HTR-8/SVneo (cell line): Measurements from ENCODE around the gene RALY.

Experiments
- DNase-seq: peaks from one replicate; pipeline ENCODE4 v3.0.0; 2011; ENCODE audit warnings: low spot score, mixed read lengths; ENCODE audit not compliant: insufficient read length
- FAIRE-seq: peaks from 2 replicates; lab custom pipeline; 2011; peaks lifted over from hg19 to GRCh38; lab: Jason Lieb, UNC

RALY gene

DNA sequence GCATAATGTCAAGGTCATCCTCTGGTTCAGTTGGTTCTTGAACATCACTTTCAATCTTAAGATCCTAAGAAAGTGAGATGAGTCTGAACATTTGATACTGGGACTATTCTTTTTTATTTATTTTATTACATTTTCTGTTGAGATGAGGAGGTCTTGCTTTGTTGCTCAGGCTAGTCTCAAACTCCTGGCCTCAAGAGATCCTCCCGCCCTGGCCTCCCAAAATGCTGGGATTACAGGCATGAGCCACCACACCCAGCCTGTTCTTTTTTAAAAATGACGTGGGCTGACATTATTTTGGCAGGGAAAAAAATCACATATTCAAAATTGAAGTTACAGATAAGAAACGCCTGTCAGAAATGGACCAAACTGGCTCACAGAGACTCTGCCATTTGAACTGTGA, 104.9 kb downstream of the RALY start:
- no peak for DNase-seq

GRCh38 chr20:34099675-34100074, 106.0 kb downstream of the RALY start:
- DNase-seq (no peak), FAIRE-seq (no peak)

More for the DNA sequence above, 104.9 kb downstream of the RALY start:
- FAIRE-seq, result no peak

DNA sequence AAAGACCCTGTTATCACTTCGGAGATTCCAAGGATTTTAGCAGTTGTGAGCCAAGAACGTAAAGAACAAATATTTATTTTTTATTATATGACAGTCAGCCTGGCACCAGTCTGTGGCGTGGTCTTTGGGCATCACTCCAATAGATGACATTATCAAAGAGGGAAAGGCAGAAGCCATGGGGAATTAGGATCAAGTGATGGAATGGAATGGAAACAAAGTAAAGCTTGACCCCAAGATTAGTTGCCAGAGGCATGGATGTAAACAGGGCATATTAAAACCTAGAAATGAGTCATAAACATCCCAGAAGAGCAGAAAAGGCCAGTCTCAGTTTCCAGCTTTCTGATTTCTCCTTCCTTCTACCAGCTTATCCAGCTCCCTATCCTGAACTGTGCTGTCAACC, 106.9 kb downstream of the RALY start:
- DNase-seq (no peak), FAIRE-seq (no peak)

DNA sequence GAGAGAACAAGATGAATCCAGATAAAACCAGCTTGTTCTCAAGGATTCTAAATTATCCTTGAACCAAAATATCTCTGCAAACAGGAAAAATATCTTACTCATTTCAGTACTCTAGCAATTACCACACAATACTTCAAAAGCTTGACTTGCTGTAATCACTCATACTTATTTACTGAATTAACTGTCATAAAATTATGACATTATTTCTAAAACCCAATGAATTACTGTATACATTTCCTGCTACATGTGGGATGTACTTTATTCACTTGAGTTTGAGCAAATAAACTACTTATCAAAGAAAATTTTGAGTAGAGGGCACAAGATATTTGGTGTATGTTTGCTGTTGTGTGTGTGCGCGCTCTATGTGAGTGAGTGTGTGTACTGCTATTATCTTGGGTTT, 108.6 kb downstream of the RALY start:
- DNase-seq, result no peak
- FAIRE-seq, result no peak

DNA sequence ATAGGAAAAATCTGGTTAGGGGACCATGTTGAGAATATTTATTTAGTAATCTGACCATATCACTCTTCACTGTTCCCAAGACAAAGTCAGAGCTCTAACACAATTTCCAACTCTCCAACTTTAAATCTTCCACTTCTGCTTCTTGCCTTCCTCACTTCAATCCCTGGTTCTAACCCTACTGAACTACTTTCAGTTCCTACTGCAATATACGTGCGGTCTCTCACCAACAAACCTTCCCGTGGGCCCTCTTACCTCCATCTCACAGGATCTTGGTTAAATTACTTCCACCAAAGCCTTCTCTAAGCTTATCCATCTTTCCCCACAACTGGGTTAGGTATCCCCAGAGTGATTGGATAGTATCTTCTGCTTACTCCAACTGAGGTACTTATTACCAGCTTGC, 110.3 kb downstream of the RALY start:
- DNase-seq (no peak), FAIRE-seq (no peak)

DNA sequence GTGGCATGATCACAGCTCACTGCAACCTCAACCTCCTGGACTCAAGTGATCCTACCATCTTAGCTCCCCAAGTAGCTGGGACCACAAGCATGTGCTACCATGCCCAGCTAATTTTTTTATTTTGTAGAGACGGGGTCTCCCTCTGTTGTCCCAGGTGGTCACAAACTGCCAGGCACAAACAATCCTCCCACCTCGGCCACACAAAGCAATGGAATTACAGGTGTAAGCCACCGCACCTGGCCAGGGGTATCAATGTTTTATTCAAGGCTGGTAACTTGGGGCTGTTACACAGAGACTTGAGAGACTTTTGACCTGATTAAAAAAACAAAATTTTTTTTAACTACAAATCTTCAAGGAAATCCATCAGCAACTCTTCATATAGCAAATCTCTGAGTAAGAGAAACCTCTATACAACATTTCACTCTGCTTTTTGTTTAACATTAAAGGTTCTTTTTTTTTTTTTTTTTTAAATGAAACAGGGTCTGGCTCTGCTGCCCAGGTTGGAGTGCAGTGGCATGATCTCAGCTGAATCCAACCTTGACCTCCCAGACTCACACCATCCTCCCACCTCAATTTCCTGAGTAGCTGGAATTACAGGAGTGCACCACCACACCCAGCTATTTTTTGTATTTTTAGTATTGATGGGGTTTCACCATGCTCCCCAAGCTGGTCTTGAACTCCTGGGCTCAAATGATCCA, 112.4 kb downstream of the RALY start:
- DNase-seq, result no peak
- no peak for FAIRE-seq

- DNase-seq (no peak), FAIRE-seq (no peak)
Measured at GRCh38 chr20:34108616-34109174, 115.0 kb downstream of the RALY start.

DNA sequence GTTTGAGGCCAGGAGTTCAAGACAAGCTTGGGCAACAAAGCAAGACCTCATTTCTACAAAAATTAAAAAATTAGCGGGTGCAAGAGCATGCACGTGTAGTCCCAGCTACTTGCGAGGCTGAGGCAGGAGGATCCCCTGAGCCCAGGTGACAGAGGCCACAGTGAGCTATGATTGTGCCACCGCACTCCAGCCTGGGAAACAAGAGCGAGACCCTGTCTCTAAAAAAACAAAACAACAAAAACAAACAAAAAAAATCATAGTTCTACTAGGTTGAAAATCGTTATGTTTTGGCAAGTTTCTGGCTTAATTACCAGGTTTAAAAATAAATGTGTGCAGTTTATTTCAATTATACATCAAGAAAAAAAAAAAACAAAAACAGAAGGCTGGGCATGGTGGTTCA, 115.7 kb downstream of the RALY start:
- DNase-seq (no peak), FAIRE-seq (no peak)

GRCh38 chr20:34110025-34110744, 116.5 kb downstream of the RALY start:
- FAIRE-seq (no peak), DNase-seq (no peak)

DNA sequence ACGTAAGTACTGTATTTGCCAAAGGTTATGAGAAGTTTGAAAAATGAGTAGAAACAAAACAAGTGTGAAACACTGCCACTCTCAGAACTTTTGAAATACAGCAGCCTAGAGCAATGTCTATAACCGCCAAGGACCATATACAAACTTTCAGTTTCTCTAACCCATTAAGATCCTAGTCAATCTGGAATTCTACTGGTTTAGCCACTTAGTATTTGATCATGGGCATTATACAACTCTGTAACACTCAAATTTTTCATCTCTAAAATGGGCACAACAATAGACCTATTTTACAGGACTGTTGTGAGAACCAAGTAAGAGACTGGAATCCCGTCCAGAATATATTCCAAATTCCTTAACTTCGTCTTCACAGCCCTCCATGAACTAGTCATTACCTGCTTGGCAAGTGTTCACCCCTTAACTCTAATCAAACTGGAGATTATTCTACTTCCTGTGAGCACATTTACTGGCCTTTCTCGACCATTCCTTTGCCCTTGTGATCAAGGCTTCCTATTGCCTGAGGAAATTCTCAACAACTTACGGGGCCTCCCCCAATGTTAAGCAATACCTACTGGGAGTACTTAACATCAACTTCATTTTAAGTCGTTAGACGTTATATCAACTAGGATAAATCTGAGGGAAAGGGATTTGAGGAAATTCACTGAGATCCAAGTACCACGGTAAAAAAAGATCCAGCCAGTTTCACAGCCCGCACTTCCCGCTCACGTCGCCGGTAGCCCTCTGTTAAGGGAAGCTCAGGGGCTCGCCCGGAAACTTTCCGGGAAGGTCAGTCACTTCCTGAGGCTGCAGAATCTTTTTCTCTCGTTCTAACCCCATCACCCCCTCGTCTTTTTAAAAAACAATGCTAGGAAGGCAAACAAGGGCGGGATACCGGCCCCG, 117.3 kb downstream of the RALY start:
- FAIRE-seq (no peak), DNase-seq (no peak)

- FAIRE-seq, result peak; percentile 80
- peak; percentile 98 for DNase-seq
Measured at GRCh38 chr20:34111702-34112599, 118.2 kb downstream of the RALY start, which contains the start of gene EIF2S2. Gene EIF2S2, minus strand, starts transcription at chr20:34112243. Its CDS starts 133 bp downstream, at chr20:34112110.

DNA sequence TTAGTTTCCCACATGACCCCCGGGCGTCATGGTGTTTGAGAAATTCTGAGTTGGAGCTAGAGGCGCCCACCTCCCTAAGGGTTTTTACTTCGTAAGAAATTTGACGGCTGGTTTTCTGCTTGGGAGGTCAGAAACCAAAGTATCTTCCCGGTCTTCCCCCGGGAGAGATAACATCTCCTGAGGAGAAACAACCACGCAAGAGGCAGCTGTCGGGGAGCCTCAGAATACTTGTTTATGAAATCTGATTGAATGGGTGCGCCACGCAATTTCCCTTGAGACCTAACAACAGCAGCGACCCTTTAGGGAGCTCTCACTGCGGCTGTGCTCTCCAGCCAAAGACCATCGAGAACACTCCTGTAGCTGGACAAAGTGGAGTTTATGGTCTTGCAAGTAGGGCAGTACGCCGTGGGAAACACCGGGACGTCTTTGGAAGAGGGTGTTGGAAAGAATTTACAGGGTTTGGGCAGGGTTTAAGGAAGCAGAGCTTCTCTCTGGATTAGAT, 118.9 kb downstream of the RALY start:
- DNase-seq, result peak; percentile 46
- no peak for FAIRE-seq

DNA sequence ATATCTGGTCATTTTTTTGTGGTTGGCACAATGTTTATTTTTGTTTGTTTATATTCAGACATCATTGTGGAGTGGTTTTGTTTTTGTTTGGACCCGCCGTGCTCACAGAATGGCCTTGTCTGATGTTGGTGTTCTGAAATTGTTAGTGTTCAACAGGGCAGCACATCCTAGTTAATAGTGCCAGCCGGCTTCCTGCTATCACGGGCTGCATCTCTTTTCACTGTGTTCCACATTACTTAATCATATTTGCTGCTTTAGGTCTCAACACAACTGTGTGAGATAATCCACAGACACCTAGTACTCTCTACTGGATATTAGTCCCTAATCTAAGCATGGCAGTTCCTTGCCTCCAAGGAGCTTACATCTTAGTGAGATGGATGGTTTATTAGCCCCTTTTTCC, 121.1 kb downstream of the RALY start:
- no peak for FAIRE-seq
- DNase-seq, result no peak

- DNase-seq, result no peak
- FAIRE-seq, result no peak
Measured at GRCh38 chr20:34115232-34115631, 121.5 kb downstream of the RALY start.

GRCh38 chr20:34120213-34120612, 126.5 kb downstream of the RALY start:
- no peak for FAIRE-seq
- DNase-seq, result no peak

DNA sequence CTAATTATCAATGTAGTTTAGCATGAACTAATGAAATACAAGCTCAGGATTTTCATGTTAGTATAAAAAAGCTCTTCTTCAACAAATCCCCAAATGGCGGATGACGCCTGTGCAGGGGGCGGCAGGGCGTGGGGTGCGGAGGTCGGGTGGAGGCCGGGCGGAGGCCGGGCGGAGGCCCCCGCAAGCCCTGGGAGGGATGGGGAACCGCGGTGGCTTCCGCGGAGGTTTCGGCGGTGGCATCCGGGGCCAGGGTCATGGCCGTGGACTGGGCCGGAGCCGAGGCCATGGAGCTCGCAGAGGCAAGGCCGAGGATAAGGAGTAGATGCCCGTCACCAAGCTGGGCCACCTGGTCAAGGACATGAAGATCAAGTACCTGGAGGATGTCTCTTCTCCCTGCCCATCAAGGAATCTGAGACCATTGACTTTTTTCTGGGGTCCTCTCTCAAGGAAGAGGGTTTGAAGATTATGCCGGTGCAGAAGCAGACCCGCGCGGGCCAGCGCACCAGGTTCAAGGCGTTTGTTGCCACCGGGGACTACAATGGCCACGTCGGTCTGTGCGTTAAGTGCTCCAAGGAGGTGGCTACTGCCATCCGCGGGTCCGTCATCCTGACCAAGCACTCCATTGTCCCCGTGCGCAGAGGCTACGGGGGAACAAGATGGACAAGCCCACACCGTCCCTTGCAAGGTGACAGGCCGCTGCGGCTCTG, 128.7 kb downstream of the RALY start:
- FAIRE-seq (no peak), DNase-seq (no peak)

GRCh38 chr20:34123309-34123708, 129.6 kb downstream of the RALY start:
- no peak for FAIRE-seq

GRCh38 chr20:34124469-34125249, 130.9 kb downstream of the RALY start:
- DNase-seq (no peak), FAIRE-seq (no peak)

More at GRCh38 chr20:34123309-34123708, 129.6 kb downstream of the RALY start:
- DNase-seq, result no peak
